Chondrocyte (in vitro differentiated cells): ENCODE results near the gene PTPN23. TPM values are rescaled to one million over a fixed set of nuclear protein-coding genes. Genes with fewer than 3 reads are reported as not detected.

Experiments used
- DNase-seq: peaks from one replicate; pipeline ENCODE4 v3.0.0; 2021; ENCODE audit warnings: mixed read lengths, low spot score
- H3K27ac Mint-ChIP-seq: one replicate; pipeline ENCODE4 v1.8.0; 2021; ENCODE audit warnings: mild to moderate bottlenecking, moderate library complexity, mixed read lengths; ENCODE audit not compliant: unreplicated experiment
- H3K27me3 Mint-ChIP-seq: 2 replicates; pipeline ENCODE4 v1.8.0; 2021; ENCODE audit warnings: low read depth, mixed read lengths
- H3K36me3 Mint-ChIP-seq: 2 replicates; pipeline ENCODE4 v1.8.0; 2021; ENCODE audit warnings: low read depth, mixed read lengths
- H3K4me1 Mint-ChIP-seq: 2 replicates; pipeline ENCODE4 v1.8.0; 2021; ENCODE audit warnings: low read depth, mild to moderate bottlenecking, mixed read lengths
- H3K4me3 Mint-ChIP-seq: one replicate; pipeline ENCODE4 v1.8.0; 2021; ENCODE audit warnings: mild to moderate bottlenecking, moderate library complexity, mixed read lengths; ENCODE audit not compliant: unreplicated experiment
- H3K9me3 Mint-ChIP-seq: 2 replicates; pipeline ENCODE4 v1.8.0; 2021; ENCODE audit warnings: low read depth, mixed read lengths
- total RNA-seq: library from RNA; stranded (reverse); gene quantifications from 3 replicates; pipeline ENCODE4 v1.2.1, GENCODE V29; 2021
- TF ChIP-seq, protein P1 (sequence below): fragments of 200-600 bp; sonication (generic); IDR thresholded peaks from 2 replicates; pipeline ENCODE4 v1.5.0; 2021; ENCODE audit warnings: antibody characterized with exemption, mild to moderate bottlenecking, moderate library complexity

PTPN23 gene
- total RNA-seq, 1 donor from 2014 or later = 47.8 TPM

DNA sequence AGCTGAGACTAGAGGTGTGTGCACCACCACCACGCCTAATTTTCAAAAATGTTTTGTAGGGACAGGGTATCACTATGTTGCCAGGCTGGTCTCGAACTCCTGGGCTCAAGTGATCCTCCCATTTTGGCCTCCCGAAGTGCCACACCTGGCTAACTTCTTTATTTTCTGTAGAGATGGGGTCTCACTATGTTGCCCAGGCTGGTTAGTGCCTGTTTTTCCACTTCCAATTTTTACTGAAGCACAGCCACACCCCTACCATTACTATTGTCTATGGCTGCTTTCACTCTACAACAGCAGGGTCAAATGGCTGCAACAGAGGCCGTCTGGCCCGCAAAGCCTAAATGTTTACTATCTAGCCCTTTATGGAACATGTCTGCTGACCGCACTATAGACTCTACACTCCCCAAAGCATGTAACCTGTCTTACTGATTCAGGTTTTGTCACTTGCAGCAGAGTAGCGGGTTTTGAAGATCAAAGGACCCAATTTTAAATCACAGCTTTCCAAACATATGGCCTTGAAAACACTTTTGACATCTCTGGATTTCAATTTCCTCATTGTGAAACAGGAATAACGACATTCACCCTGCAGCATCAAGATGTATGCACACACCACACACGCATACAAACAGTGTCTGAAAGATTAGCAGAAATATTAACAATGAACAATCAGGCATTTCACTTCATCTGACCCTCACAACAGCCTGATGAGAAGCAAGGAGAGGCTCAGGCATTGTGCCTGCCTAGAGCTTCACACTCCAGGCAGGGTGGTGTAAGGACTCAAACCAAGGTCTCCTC lies 48.9 kb downstream of the PTPN23 start:
- DNase-seq = no peak
- H3K4me1 Mint-ChIP-seq = no peaks in the 10 kb centered on the region
- H3K27ac Mint-ChIP-seq = no peak overlapping the region
- no peaks in the 10 kb centered on the region for H3K27me3 Mint-ChIP-seq
- no peaks in the 10 kb centered on the region for H3K9me3 Mint-ChIP-seq
- TF ChIP-seq, protein P1, sequence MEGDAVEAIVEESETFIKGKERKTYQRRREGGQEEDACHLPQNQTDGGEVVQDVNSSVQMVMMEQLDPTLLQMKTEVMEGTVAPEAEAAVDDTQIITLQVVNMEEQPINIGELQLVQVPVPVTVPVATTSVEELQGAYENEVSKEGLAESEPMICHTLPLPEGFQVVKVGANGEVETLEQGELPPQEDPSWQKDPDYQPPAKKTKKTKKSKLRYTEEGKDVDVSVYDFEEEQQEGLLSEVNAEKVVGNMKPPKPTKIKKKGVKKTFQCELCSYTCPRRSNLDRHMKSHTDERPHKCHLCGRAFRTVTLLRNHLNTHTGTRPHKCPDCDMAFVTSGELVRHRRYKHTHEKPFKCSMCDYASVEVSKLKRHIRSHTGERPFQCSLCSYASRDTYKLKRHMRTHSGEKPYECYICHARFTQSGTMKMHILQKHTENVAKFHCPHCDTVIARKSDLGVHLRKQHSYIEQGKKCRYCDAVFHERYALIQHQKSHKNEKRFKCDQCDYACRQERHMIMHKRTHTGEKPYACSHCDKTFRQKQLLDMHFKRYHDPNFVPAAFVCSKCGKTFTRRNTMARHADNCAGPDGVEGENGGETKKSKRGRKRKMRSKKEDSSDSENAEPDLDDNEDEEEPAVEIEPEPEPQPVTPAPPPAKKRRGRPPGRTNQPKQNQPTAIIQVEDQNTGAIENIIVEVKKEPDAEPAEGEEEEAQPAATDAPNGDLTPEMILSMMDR = no peak
- H3K4me3 Mint-ChIP-seq = no peak overlapping the region
- H3K36me3 Mint-ChIP-seq = peaks cover 28% of the 10 kb centered on the region

DNA sequence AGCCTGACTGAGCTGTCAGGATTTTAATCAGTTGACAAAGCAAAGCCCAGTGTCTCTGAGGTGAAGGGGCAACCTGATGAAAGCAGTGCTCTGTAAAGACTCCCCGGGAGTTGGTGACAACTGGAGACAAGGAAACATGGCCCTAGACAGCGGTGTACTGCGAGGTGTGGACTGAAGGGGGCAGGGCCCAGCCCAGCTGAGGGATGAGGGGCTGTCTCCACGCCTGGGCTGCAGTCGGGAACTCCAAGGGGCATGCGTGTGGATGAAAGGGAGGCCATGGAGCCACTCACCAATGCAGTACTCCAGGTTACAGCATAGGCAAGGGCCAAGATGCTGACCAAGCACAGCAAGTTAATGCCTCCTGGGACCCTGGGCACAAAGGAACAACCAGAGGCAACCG lies 49.8 kb downstream of the PTPN23 start:
- Mint-ChIP-seq H3K4me3 (no peak overlapping the region), H3K4me1 (no peaks in the 10 kb centered on the region), H3K27me3 (no peaks in the 10 kb centered on the region), H3K36me3 (peaks cover 28% of the 10 kb centered on the region), H3K27ac (no peak overlapping the region), H3K9me3 (no peaks in the 10 kb centered on the region)
- no peak for DNase-seq
- TF ChIP-seq, protein P1 = no peak

DNA sequence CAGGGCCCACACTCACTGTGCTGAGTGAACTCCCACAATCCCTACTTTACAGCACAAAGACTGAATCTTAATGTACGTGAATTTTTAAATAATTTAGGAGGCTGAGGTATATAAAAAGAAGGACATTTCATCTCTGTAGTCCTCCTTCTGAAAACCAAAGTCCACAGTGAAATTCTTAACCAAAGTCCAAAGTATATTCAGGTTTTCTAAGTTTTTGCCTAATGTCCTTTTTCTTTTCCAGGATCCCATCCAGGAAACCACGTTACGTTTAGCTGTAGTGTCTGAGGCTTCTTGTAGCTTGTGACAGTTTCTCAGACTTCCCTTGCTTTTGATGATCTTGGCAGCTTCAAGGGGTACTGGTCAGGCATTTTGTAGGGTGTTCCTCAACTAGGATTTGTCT lies 50.4 kb downstream of the PTPN23 start:
- TF ChIP-seq, protein P1 = no peak
- no peaks in the 10 kb centered on the region for H3K9me3 Mint-ChIP-seq
- no peaks in the 10 kb centered on the region for H3K27me3 Mint-ChIP-seq
- H3K36me3 Mint-ChIP-seq = peaks cover 28% of the 10 kb centered on the region
- DNase-seq = no peak
- no peaks in the 10 kb centered on the region for H3K4me1 Mint-ChIP-seq
- H3K4me3 Mint-ChIP-seq = no peak overlapping the region
- no peak overlapping the region for H3K27ac Mint-ChIP-seq

DNA sequence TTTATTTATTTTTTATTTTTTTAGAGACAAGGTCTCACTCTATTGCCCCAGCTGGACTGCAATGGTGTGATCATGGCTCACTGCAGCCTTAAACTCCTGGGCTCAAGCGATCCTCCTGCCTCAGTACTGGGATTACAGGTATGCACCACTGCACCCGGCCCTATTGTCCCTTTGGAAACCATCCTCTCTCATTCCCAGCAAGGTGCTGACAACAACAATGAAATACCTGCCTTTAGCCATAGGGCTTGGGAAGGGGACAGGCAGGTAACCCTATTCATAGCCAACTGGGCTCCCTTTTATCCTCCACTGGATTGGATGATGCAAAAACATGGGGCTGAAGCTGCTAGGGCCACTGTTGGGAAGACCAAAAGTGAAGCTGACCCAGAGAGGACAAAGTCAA lies 51.9 kb downstream of the PTPN23 start:
- peaks cover 28% of the 10 kb centered on the region for H3K36me3 Mint-ChIP-seq
- no peak overlapping the region for H3K27ac Mint-ChIP-seq
- no peaks in the 10 kb centered on the region for H3K4me1 Mint-ChIP-seq
- no peak overlapping the region for H3K4me3 Mint-ChIP-seq
- H3K27me3 Mint-ChIP-seq = no peaks in the 10 kb centered on the region
- no peak for DNase-seq
- TF ChIP-seq, protein P1 = no peak
- no peaks in the 10 kb centered on the region for H3K9me3 Mint-ChIP-seq

DNA sequence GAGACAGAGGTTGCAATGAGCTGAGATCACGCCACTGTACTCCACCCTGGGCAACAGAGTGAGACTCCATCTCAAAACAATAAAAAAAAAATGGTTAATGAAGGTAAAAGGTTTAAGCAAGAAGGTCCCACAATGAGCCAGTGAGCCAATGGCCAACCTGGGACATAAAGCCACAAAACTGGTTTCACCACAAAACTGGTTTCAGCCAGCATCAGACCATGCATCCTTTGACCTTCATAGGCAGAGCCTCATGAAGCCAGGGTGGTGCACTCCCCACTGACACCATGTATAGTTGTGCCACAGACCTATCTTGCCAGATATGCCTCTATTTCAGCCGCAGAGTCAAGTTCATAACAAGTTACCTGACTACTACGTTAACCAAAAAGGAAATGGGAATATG lies 53.0 kb downstream of the PTPN23 start:
- DNase-seq = no peak
- TF ChIP-seq, protein P1 = no peak
- Mint-ChIP-seq H3K36me3 (peaks cover 30% of the 10 kb centered on the region), H3K9me3 (no peaks in the 10 kb centered on the region), H3K27ac (no peak overlapping the region), H3K4me3 (no peak overlapping the region), H3K4me1 (no peaks in the 10 kb centered on the region), H3K27me3 (no peaks in the 10 kb centered on the region)
